IPS-18a (cell line): ENCODE measurements around the gene AP3S2.
"Not testable (repeated sequence)": the region's sequence is repeated elsewhere in the genome, so short reads cannot be mapped to it uniquely, and the experiment has no call there.

Source experiments
- H3K27ac ChIP-seq: one replicate; pipeline ENCODE4 v1.5.1; 2013; ENCODE audit warnings: low read length
- H3K27me3 ChIP-seq: one replicate; pipeline ENCODE4 v1.6.1; 2013; ENCODE audit warnings: mild to moderate bottlenecking, low read length; ENCODE audit not compliant: control insufficient read depth, insufficient read depth
- H3K36me3 ChIP-seq: one replicate; pipeline ENCODE4 v1.6.1; 2013; ENCODE audit warnings: low read depth, low read length; ENCODE audit not compliant: control insufficient read depth
- H3K4me1 ChIP-seq: one replicate; pipeline ENCODE4 v1.6.1; 2013; ENCODE audit warnings: low read depth, low read length; ENCODE audit not compliant: control insufficient read depth
- H3K4me3 ChIP-seq: one replicate; pipeline ENCODE4 v1.5.1; 2013; ENCODE audit warnings: low read length
- H3K9ac ChIP-seq: one replicate; pipeline ENCODE4 v1.6.1; 2013; ENCODE audit warnings: mild to moderate bottlenecking, low read length, moderate library complexity
- H3K9me3 ChIP-seq: one replicate; pipeline ENCODE4 v1.6.1; 2013; ENCODE audit warnings: low read depth, low read length; ENCODE audit not compliant: control insufficient read depth

The AP3S2 gene

GRCh38 chr15:89893696-89894447 is at the start of gene AP3S2:
Gene AP3S2 (minus strand): TSS chr15:89893994. CDS start chr15:89893949, 45 bp downstream.
- peak within 1 kb of the TSS; percentile 97 for H3K4me3 ChIP-seq
- peaks cover 2% of the 10 kb centered on the region for H3K36me3 ChIP-seq
- H3K9ac ChIP-seq = peak within 1 kb of the TSS; percentile 88
- H3K27me3 ChIP-seq = no peaks in the 10 kb centered on the region
- H3K4me1 ChIP-seq = peaks cover 3% of the 10 kb centered on the region
- H3K27ac ChIP-seq = peak within 1 kb of the TSS; percentile 47
- H3K9me3 ChIP-seq = no peaks in the 10 kb centered on the region

GRCh38 chr15:89939910-89940309 is 46.1 kb upstream of the AP3S2 start:
- Histone ChIP-seq H3K4me1 (no peaks in the 10 kb centered on the region), H3K4me3 (no peak overlapping the region), H3K9me3 (no peaks in the 10 kb centered on the region), H3K27me3 (no peaks in the 10 kb centered on the region), H3K27ac (no peak overlapping the region), H3K9ac (no peak overlapping the region), H3K36me3 (no peaks in the 10 kb centered on the region)

GRCh38 chr15:89939377-89939776 is 45.6 kb upstream of the AP3S2 start:
- H3K9ac ChIP-seq, H3K4me3 ChIP-seq, H3K27ac ChIP-seq, H3K9me3 ChIP-seq, H3K27me3 ChIP-seq, H3K36me3 ChIP-seq, H3K4me1 ChIP-seq: not testable (repeated sequence)

GRCh38 chr15:89937365-89938350 is 43.9 kb upstream of the AP3S2 start:
- Histone ChIP-seq H3K9ac (no peak overlapping the region), H3K36me3 (no peaks in the 10 kb centered on the region), H3K4me3 (no peak overlapping the region), H3K27ac (no peak overlapping the region), H3K27me3 (no peaks in the 10 kb centered on the region), H3K9me3 (no peaks in the 10 kb centered on the region), H3K4me1 (no peaks in the 10 kb centered on the region)

- Histone ChIP-seq H3K4me3 (no peak overlapping the region), H3K4me1 (no peaks in the 10 kb centered on the region), H3K27ac (no peak overlapping the region), H3K9ac (no peak overlapping the region), H3K9me3 (no peaks in the 10 kb centered on the region), H3K27me3 (no peaks in the 10 kb centered on the region), H3K36me3 (no peaks in the 10 kb centered on the region)
Measured at GRCh38 chr15:89936786-89937265, 43.0 kb upstream of the AP3S2 start.

GRCh38 chr15:89936051-89936785 is 42.4 kb upstream of the AP3S2 start:
- no peaks in the 10 kb centered on the region for H3K9me3 ChIP-seq
- no peak overlapping the region for H3K4me3 ChIP-seq

GRCh38 chr15:89932880-89933279 is 39.1 kb upstream of the AP3S2 start:
- H3K4me1 ChIP-seq = no peaks in the 10 kb centered on the region
- no peaks in the 10 kb centered on the region for H3K36me3 ChIP-seq
- no peaks in the 10 kb centered on the region for H3K27me3 ChIP-seq
- no peak overlapping the region for H3K27ac ChIP-seq
- H3K4me3 ChIP-seq = no peak overlapping the region
- no peaks in the 10 kb centered on the region for H3K9me3 ChIP-seq
- H3K9ac ChIP-seq = no peak overlapping the region

More at GRCh38 chr15:89936051-89936785, 42.4 kb upstream of the AP3S2 start:
- Histone ChIP-seq H3K9ac (no peak overlapping the region), H3K27ac (no peak overlapping the region), H3K27me3 (no peaks in the 10 kb centered on the region), H3K36me3 (no peaks in the 10 kb centered on the region), H3K4me1 (no peaks in the 10 kb centered on the region)

- H3K9me3 ChIP-seq = no peaks in the 10 kb centered on the region
- no peak overlapping the region for H3K27ac ChIP-seq
- H3K27me3 ChIP-seq = no peaks in the 10 kb centered on the region
- no peak overlapping the region for H3K4me3 ChIP-seq
- H3K9ac ChIP-seq = no peak overlapping the region
- no peaks in the 10 kb centered on the region for H3K4me1 ChIP-seq
- H3K36me3 ChIP-seq = no peaks in the 10 kb centered on the region
Measured at GRCh38 chr15:89928421-89928820, 34.6 kb upstream of the AP3S2 start.

- Histone ChIP-seq H3K4me1 (no peaks in the 10 kb centered on the region), H3K27ac (no peak overlapping the region), H3K4me3 (no peak overlapping the region), H3K9me3 (no peaks in the 10 kb centered on the region), H3K36me3 (no peaks in the 10 kb centered on the region), H3K9ac (no peak overlapping the region), H3K27me3 (no peaks in the 10 kb centered on the region)
Measured at GRCh38 chr15:89926158-89926557, 32.4 kb upstream of the AP3S2 start.

GRCh38 chr15:89917442-89918101 is 23.8 kb upstream of the AP3S2 start:
- H3K4me3 ChIP-seq = no peak overlapping the region
- no peaks in the 10 kb centered on the region for H3K9me3 ChIP-seq
- H3K9ac ChIP-seq = no peak overlapping the region
- no peak overlapping the region for H3K27ac ChIP-seq
- H3K36me3 ChIP-seq = no peaks in the 10 kb centered on the region
- H3K27me3 ChIP-seq = no peaks in the 10 kb centered on the region
- peaks cover 6% of the 10 kb centered on the region for H3K4me1 ChIP-seq

GRCh38 chr15:89916660-89917059 is 22.9 kb upstream of the AP3S2 start:
- Histone ChIP-seq H3K4me3 (no peak overlapping the region), H3K27me3 (no peaks in the 10 kb centered on the region), H3K36me3 (no peaks in the 10 kb centered on the region), H3K4me1 (peaks cover 6% of the 10 kb centered on the region), H3K27ac (no peak overlapping the region), H3K9me3 (no peaks in the 10 kb centered on the region), H3K9ac (no peak overlapping the region)
